ELF-1 (cell line): ENCODE measurements around the gene XYLT2.
A peak's percentile ranks its signal among the peaks of the same experiment; 100 is the strongest.
"Not testable (repeated sequence)": the region's sequence is repeated elsewhere in the genome, so short reads cannot be mapped to it uniquely, and the experiment has no call there.

Experiments used
- DNase-seq: peaks from one replicate; pipeline ENCODE4 v3.0.0-alpha.2; 2016; ENCODE audit warnings: low read depth, low spot score

The XYLT2 gene

GRCh38 chr17:50319306-50320004, 26.5 kb upstream of the XYLT2 start:
- no peak for DNase-seq

DNA sequence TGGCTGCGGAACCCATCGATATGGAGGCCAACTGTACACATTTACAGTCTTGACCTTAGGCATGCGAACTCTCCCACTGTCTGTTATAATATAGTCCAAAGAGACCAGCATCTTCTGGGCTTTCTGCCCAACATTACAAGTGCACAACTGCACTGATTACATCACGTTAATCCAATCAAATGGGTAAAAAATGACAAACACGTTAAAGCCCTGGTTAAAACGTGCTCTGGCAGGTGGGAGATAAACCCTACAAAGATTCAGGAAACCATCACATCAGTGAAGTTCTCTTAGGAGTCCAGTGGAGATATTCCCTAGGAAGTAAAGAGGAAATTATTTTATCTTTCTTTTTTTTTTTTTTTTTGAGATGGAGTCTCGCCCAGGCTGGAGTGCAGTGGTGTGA, 23.7 kb upstream of the XYLT2 start:
- DNase-seq = no peak

DNA sequence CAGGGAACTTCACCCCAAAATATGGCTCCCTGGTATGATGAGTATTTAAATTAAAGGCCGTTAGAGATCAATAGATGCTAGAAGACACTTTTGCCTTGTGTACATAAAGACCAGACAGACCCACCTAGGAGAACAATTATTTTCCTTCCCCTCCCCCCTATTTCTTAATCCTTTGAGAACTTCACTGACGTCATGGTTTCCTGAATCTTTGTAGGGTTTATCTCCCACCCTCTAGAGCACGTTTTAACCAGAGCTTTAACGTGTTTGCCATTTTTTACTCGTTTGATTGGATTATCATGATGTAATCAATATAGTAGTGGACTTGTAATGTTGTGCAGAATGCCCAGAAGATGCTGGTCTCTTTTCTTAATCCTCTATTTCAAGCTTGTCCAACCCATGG, 22.9 kb upstream of the XYLT2 start:
- DNase-seq = no peak

DNA sequence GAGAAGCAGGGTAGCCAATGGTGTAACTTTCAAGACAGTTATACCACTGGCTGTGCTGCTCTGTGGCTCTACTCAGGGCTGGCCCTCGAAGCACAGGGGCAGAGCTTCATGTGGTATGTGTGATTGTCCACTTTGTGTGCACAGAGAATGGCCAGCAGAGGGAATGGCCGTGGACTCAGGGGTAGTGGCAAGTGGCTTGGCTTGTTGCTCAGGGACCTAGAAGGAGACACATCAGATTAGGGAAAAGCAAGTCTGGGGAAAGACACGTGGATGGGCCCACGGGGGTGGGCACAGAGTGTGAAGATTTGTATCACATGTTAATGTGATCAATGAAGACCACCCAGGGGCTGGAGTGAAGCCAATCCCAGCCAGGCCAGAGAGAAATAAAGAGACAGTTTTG, 20.0 kb upstream of the XYLT2 start:
- no peak for DNase-seq

DNA sequence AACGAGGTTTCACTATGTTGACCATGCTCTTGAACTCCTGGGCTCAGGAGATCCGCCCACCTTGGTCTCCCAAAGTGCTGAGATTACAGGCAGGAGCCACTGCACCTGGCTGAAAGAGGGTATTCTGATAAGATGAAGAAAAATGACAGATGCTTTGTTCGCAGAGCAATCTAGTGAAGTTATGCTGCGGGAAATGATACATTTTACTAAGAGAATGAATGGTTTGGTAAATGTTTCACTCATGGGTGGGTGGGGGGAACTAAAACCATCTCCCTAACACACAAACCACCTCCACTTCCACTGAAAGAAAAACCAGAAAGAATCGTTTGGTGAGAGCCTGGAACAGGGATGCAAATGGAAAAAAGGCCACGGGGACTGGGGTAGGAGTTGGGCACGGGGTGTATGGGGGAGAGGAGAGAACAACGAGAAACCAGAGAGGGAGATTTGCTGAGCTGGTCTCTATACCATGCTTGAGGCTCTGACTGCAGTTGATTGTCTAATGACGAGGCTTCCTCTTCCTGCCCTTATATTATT, 19.0 kb upstream of the XYLT2 start:
- no peak for DNase-seq

GRCh38 chr17:50328363-50329325, 17.3 kb upstream of the XYLT2 start:
- DNase-seq = no peak

- no peak for DNase-seq
These were observed 16.2 kb upstream of the XYLT2 start for GRCh38 chr17:50329716-50330115.

GRCh38 chr17:50330151-50330775, 15.7 kb upstream of the XYLT2 start:
- DNase-seq = no peak

- no peak for DNase-seq
These were observed 14.7 kb upstream of the XYLT2 start for GRCh38 chr17:50331085-50331791.

GRCh38 chr17:50332196-50332595, 13.7 kb upstream of the XYLT2 start:
- DNase-seq = no peak

DNA sequence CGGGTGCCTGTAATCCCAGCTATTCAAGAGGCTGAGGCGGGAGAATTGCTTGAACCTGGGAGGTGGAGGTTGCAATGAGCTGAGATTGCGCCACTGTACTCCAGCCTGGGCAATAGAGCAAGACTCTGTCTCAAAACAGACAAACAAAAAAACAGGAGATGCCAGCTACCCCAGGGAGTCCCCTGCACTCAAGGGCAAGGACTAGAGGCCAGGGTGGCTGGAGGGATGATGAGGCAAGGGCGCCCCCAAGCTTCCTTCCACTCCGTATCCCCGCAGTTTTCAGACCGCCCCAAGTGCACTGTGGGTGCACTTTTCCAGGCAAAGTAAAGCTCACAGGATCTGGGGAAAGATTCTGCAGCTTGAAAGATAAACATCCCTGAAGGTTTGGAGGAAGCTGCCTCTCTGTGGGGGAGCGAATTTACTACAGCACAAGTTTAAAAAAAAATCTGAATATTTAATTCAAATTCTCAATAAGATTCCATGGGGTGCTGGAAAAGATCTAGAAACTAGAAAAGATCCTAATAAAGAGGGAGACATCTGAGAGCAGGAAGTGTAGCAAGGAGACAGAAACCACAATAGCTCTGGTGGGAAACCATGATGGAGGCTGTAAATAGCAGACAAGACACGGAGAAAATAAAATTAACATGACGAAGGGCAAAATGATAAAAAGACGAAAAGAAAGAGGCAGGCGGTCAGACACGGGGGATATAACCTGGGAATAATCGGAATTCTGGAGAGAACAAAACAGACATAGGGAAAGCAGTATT, 12.5 kb upstream of the XYLT2 start:
- not testable (repeated sequence) for DNase-seq

- no peak for DNase-seq
These were observed 8.0 kb upstream of the XYLT2 start for GRCh38 chr17:50337956-50338355.

- DNase-seq = no peak
These were observed 7.3 kb upstream of the XYLT2 start for GRCh38 chr17:50338645-50339044.

GRCh38 chr17:50339381-50339780, 6.5 kb upstream of the XYLT2 start:
- DNase-seq = no peak

DNA sequence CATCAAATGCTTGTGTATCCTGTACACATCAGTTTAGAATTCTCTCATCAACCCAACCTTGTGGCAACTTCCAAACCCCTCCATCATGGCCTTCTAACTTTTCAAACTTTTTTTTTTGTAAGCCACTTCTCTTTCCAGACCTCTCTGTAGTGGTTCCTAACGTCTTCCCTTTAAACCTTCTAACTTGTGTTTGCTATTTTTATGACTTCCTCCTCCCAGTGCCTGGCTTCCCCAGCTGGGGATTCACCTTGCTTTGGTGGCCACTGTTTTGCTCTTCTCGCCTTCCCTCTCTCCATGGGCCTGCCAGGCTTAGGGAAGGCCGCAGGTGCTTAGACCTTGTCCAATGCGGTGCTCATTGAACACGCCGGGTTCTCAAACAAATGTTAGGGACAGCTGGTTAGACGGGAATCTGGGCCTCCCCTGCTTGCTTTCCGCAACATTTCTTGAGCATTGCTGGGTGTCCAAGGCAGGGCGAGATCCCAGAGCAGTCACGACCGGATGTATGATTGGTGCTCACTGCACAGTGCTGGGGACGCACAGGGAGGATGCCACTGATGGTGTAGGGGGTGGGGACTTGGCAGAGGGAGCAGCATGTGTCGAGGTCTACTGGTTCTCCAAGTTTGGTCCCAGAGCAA, 1.1 kb upstream of the XYLT2 start:
- no peak for DNase-seq

- DNase-seq = peak; percentile 58
These were observed 589 bp downstream of the XYLT2 start for GRCh38 chr17:50346313-50347116.

- DNase-seq = no peak
These were observed 1.4 kb downstream of the XYLT2 start for GRCh38 chr17:50347117-50347893.

GRCh38 chr17:50347894-50348291, 2.0 kb downstream of the XYLT2 start:
- no peak for DNase-seq
